GM23248 (cell line): ENCODE measurements around the gene ZNF883.

Experiments
- EZH2 ChIP-seq: fragments of 200-600 bp; sonication (generic); IDR thresholded peaks from 2 replicates; pipeline ENCODE4 v1.6.1; 2018; ENCODE audit warnings: antibody characterized with exemption, mild to moderate bottlenecking; ENCODE audit not compliant: insufficient read depth, poor library complexity, severe bottlenecking
- EZH2phosphoT487 ChIP-seq: fragments of 200-600 bp; sonication (generic); IDR thresholded peaks from 2 replicates; pipeline ENCODE4 v1.6.1; 2018; ENCODE audit warnings: antibody characterized with exemption, moderate library complexity, mild to moderate bottlenecking, low read depth; ENCODE audit not compliant: insufficient read depth

DNA sequence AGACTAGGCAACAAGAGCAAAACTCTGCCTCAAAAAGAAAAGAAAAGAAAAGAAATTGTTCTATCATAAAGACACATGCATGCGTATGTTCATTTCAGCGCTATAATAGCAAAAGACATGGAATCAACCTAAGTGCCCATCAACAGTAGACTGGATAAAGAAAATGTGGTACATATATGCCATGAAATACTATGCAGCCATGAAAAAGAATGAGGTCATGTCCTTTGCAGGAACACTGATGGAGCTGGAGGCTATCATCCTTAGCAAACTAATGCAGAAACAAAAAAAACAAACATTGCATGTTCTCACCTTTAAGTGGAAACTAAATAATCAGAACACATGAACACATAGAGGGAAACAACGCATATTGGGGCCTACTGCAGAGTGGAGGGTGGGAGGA is 6.3 kb upstream of the ZNF883 start:
- TF ChIP-seq EZH2 (no peak), EZH2phosphoT487 (no peak)
